Liver (tissue), 9 donors: ENCODE data around the gene COPG2. TPM values are rescaled to one million over a fixed set of nuclear protein-coding genes. Genes with fewer than 3 reads are reported as not detected.

Experiments used
- DNase-seq: peaks from one replicate; pipeline ENCODE4 v3.0.0-alpha.2; 2017; ENCODE audit warnings: low spot score
- H3K27ac ChIP-seq, 2 donors: one replicate each; pipeline ENCODE4 v1.7.0; 2013; ENCODE audit warnings: inconsistent platforms in 2 of 2, low read length in 2 of 2, control low read depth in 1 of 2, low read depth in 1 of 2, mild to moderate bottlenecking in 1 of 2
- H3K27me3 ChIP-seq, 4 donors: one replicate each; pipeline versions ENCODE4 v1.6.1 to v1.7.0; 2013; ENCODE audit warnings: low read length in 3 of 4, inconsistent platforms in 1 of 4, mild to moderate bottlenecking in 1 of 4, moderate library complexity in 1 of 4; ENCODE audit not compliant: control insufficient read depth in 4 of 4, insufficient read depth in 4 of 4
- H3K36me3 ChIP-seq, 4 donors: one replicate each; pipeline versions ENCODE4 v1.6.1 to v1.7.0; 2013; ENCODE audit warnings: low read length in 3 of 4, mild to moderate bottlenecking in 3 of 4, low read depth in 1 of 4, moderate library complexity in 1 of 4; ENCODE audit not compliant: control insufficient read depth in 4 of 4, insufficient read depth in 3 of 4
- H3K4me1 ChIP-seq, 4 donors: one replicate each; pipeline versions ENCODE4 v1.6.1 to v1.7.0; 2013; ENCODE audit warnings: low read length in 3 of 4, mild to moderate bottlenecking in 3 of 4, moderate library complexity in 1 of 4; ENCODE audit not compliant: control insufficient read depth in 4 of 4, insufficient read depth in 4 of 4
- H3K4me3 ChIP-seq, 3 donors: one replicate each; pipeline versions ENCODE4 v1.6.1 to v1.7.0; 2013; ENCODE audit warnings: low read length in 3 of 3, control low read depth in 1 of 3, low read depth in 1 of 3, mild to moderate bottlenecking in 1 of 3
- H3K9ac ChIP-seq, 2 donors: one replicate each; pipeline ENCODE4 v1.7.0; 2013; ENCODE audit warnings: low read length in 2 of 2, mild to moderate bottlenecking in 2 of 2, moderate library complexity in 2 of 2, control low read depth in 1 of 2, low read depth in 1 of 2
- H3K9me3 ChIP-seq, 4 donors: one replicate each; pipeline versions ENCODE4 v1.6.1 to v1.7.0; 2013; ENCODE audit warnings: low read length in 3 of 4; ENCODE audit not compliant: control insufficient read depth in 4 of 4
- EGR1 ChIP-seq, 2 donors: IDR thresholded peaks; 2 replicates each; pipeline ENCODE4 v1.6.1; 2016 to 2018; ENCODE audit warnings: antibody characterized with exemption in 2 of 2, low read depth in 2 of 2
- FOXA1 ChIP-seq: IDR thresholded peaks from 2 replicates; pipeline ENCODE4 v1.6.1; 2016; ENCODE audit warnings: antibody characterized with exemption
- FOXA2 ChIP-seq: IDR thresholded peaks from 2 replicates; pipeline ENCODE4 v1.6.1; 2016; ENCODE audit warnings: antibody characterized with exemption
- GABPA ChIP-seq, 2 donors: IDR thresholded peaks in 1 of 2; conservative IDR thresholded peaks in 1 of 2; 2 replicates each; pipeline ENCODE4 v1.6.1; 2016; ENCODE audit warnings: antibody characterized with exemption in 2 of 2, mild to moderate bottlenecking in 1 of 2, moderate library complexity in 1 of 2
- HNF4A ChIP-seq, 2 donors: conservative IDR thresholded peaks; 2 replicates each; pipeline ENCODE4 v1.6.1; 2016; ENCODE audit warnings: antibody characterized with exemption in 2 of 2, mild to moderate bottlenecking in 2 of 2
- JUND ChIP-seq, 2 donors: IDR thresholded peaks; 2 replicates each; pipeline ENCODE4 v1.6.1; 2016; ENCODE audit warnings: antibody characterized with exemption in 2 of 2
- MAX ChIP-seq: IDR thresholded peaks from 2 replicates; pipeline ENCODE4 v1.6.1; 2016; ENCODE audit warnings: antibody characterized with exemption
- NR2F2 ChIP-seq: IDR thresholded peaks from 2 replicates; pipeline ENCODE4 v1.6.1; 2016; ENCODE audit warnings: antibody characterized with exemption
- RAD21 ChIP-seq, 2 donors: IDR thresholded peaks; 2 replicates each; pipeline ENCODE4 v1.6.1; 2016; ENCODE audit warnings: antibody characterized with exemption in 2 of 2, mild to moderate bottlenecking in 2 of 2
- RXRA ChIP-seq, 2 donors: IDR thresholded peaks; 2 replicates each; pipeline ENCODE4 v1.6.1; 2017 to 2018; ENCODE audit warnings: antibody characterized with exemption in 2 of 2, mild to moderate bottlenecking in 1 of 2
- SP1 ChIP-seq: IDR thresholded peaks from 2 replicates; pipeline ENCODE4 v1.6.1; 2018; ENCODE audit warnings: antibody characterized with exemption, mild to moderate bottlenecking
- YY1 ChIP-seq: IDR thresholded peaks from 2 replicates; pipeline ENCODE4 v1.6.1; 2016; ENCODE audit warnings: antibody characterized with exemption, mild to moderate bottlenecking
- ZBTB33 ChIP-seq: IDR thresholded peaks from 2 replicates; pipeline ENCODE4 v1.6.1; 2016; ENCODE audit warnings: antibody characterized with exemption
- WGBS: extraction: QIAGEN DNeasy Blood & Tissue Kit; methylation state at CpG from one replicate; pipeline ENCODE4 v1.1.7; 2013; 5-methylcytosine and 5-hydroxymethylcytosine counted together
- polyA plus RNA-seq, 2 donors: library from polyadenylated mRNA; stranded (reverse) in 1 of 2; unstranded in 1 of 2; fragments of 200-250 nt in 1 of 2; fragments of >200 nt in 1 of 2; fragmentation: Nextera tagmentation in 1 of 2; extraction: Ambion mirVana in 1 of 2; gene quantifications; one replicate each; pipeline versions ENCODE4 v1.2.1 to v1.2.3, GENCODE V29; 2013 to 2015
- total RNA-seq, 2 donors: library from RNA; depleted of rRNA; stranded (reverse); fragments of >200 nt; gene quantifications; one replicate each; pipeline ENCODE4 v1.2.3, GENCODE V29; 2014
- TF ChIP-seq, protein P1 (sequence below): fragments of 150-350 bp; IDR thresholded peaks from 2 replicates; pipeline ENCODE4 v1.5.1; 2017; ENCODE audit warnings: improper control_type of control experiment, low read depth, low read length; ENCODE audit not compliant: missing input control
- donor health status: healthy.
- donor health status: healthy.
- donor health status: healthy.
- donor health status: healthy.
- donor health status: healthy.

Gene COPG2
- total and polyA plus RNA-seq, 4 donors = 0.99 to 10.3 (median 4.7) TPM

GRCh38 chr7:130493275-130493873, 175.2 kb downstream of the COPG2 start:
- WGBS = 49% methylated on average over 13 of the region's 13 CpGs
- TF ChIP-seq FOXA2 (no peak), JUND (IDR thresholded peaks at IDR 0.05) (no peak), HNF4A (conservative IDR thresholded peaks at IDR 0.05) (no peak), RXRA (IDR thresholded peaks at IDR 0.05) (no peak), GABPA (IDR thresholded peaks at IDR 0.05 in 1 of 2, conservative IDR thresholded peaks at IDR 0.05 in 1 of 2) (no peak), ZBTB33 (no peak), MAX (no peak), SP1 (no peak), RAD21 (IDR thresholded peaks at IDR 0.05) (no peak), NR2F2 (no peak)
- TF ChIP-seq, protein P1, sequence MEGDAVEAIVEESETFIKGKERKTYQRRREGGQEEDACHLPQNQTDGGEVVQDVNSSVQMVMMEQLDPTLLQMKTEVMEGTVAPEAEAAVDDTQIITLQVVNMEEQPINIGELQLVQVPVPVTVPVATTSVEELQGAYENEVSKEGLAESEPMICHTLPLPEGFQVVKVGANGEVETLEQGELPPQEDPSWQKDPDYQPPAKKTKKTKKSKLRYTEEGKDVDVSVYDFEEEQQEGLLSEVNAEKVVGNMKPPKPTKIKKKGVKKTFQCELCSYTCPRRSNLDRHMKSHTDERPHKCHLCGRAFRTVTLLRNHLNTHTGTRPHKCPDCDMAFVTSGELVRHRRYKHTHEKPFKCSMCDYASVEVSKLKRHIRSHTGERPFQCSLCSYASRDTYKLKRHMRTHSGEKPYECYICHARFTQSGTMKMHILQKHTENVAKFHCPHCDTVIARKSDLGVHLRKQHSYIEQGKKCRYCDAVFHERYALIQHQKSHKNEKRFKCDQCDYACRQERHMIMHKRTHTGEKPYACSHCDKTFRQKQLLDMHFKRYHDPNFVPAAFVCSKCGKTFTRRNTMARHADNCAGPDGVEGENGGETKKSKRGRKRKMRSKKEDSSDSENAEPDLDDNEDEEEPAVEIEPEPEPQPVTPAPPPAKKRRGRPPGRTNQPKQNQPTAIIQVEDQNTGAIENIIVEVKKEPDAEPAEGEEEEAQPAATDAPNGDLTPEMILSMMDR = no peak
- Histone ChIP-seq H3K4me1 (peaks cover 0 to 31% (median 18%) of the 10 kb centered on the region in 4 donors), H3K9ac (no peak overlapping the region), H3K9me3 (no peaks in the 10 kb centered on the region), H3K4me3 (peak overlapping the region in 2 of 3 donors; percentile 42 to 48), H3K36me3 (peaks cover 0 to 9% (median 4%) of the 10 kb centered on the region in 4 donors), H3K27me3 (no peaks in the 10 kb centered on the region), H3K27ac (no peak overlapping the region)
- no peak for DNase-seq

- peak overlapping the region; percentile 12 to 48 (median 42) for H3K4me3 ChIP-seq
- H3K36me3 ChIP-seq = peaks cover 0 to 2% (median under 1%) of the 10 kb centered on the region in 4 donors
- no peaks in the 10 kb centered on the region for H3K27me3 ChIP-seq
- 51% methylated on average over 50 of the region's 50 CpGs for WGBS
- no peak for DNase-seq
- TF ChIP-seq FOXA1 (no peak), YY1 (no peak), ZBTB33 (no peak), FOXA2 (no peak), EGR1 (IDR thresholded peaks at IDR 0.05; ENCODE audit: low read depth in 2 of 2) (no peak)
- H3K27ac ChIP-seq = no peak overlapping the region
- H3K9ac ChIP-seq = no peak overlapping the region
- H3K9me3 ChIP-seq = no peaks in the 10 kb centered on the region
- H3K4me1 ChIP-seq = peaks cover 0 to 31% (median 18%) of the 10 kb centered on the region in 4 donors
Measured at GRCh38 chr7:130492523-130493274, 175.8 kb downstream of the COPG2 start.
